ENCODE measurements around the gene PLCG1. TPM values are rescaled to one million over a fixed set of nuclear protein-coding genes. Genes with fewer than 3 reads are reported as not detected.

PLCG1 gene
- total RNA-seq, 1 experiment from 2014 or later: 45.6 TPM

DNA sequence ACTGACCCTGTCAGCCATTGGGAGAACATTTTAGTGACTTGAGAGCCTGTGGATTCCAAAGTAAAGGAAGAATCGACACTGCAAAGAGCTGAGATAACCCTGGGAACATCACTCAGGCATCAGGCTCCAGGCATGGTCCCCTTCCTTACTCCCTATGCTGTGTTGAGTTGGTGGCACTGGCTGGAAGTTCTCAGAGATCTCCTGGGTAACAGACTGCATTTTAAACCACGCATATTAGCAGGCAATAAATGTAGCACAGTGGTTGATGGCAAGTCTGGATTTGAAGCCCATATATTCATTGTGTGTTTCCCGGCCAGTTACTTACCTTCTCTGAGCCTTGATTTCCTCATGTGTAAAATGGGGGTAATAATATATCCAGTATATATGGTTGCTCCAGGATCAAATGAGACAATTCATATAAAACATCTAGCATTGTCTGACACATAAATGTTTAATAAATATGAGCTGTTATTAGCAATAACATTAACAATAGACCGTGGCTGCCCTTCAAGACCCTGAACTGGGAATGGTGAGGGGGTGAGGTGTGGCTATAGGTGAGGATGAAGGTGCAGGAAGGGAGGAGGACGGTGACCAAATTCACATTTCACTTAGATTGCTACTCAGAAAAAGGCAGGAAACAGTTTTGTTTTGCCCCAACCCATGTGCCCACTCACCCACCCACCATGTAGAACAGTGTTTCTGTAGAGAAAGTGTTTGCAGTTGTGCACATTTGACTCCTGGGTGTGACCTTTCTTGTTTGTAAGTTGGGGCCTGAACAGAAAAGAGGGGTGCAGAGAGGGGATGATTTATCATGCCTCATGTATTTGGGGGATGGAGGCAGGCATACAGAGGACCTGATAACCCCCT, 2.1 kb downstream of the PLCG1 start:
- H3K79me2 ChIP-seq (ENCODE audit: insufficient read depth, low read length): peaks cover 57% of the 10 kb centered on the region
- TF ChIP-seq EZH2 (IDR thresholded peaks at IDR 0.05) (no peak), FOSL1 (IDR thresholded peaks at IDR 0.05; ENCODE audit: low read depth) (no peak)
- H3K27me3 ChIP-seq (ENCODE audit: insufficient read depth, low read length): no peaks in the 10 kb centered on the region
- H3K4me3 ChIP-seq (replicated peaks in 1 of 2; ENCODE audit: low read depth in 1 of 2, low read length in 2 of 2): no peak overlapping the region
- intact Hi-C loops (cut with micrococcal nuclease): no loop called here
- H3K9me2 ChIP-seq (ENCODE audit: insufficient read depth): no peaks in the 10 kb centered on the region
- ATAC-seq (no peak), DNase-seq (ENCODE audit: low read depth, low spot score) (no peak)
- no peaks in the 10 kb centered on the region for H4K20me1 ChIP-seq (ENCODE audit: insufficient read depth)
- H2AFZ ChIP-seq (ENCODE audit: low read depth, low read length, poor library complexity, severe bottlenecking): no peak overlapping the region
- BruUV-seq (replicated peaks): no TSS peak
- POLR2A ChIA-PET: no interaction called here
- H3K4me2 ChIP-seq (ENCODE audit: low read length): peak overlapping the region; percentile 97; the same call in 1 of the 2 replicates
- no peak overlapping the region for H3K27ac ChIP-seq (ENCODE audit: low read depth, low read length)
- RAD21 ChIA-PET (ENCODE audit: low non-redundant PET in 1 of 2, low total read pairs in 2 of 2, uncharacterized antibody in 2 of 2, unreplicated experiment in 2 of 2): no interaction called here
- peaks cover 0 to 5% of the 10 kb centered on the region in 2 experiments; a peak in 1 of 4 replicates for H3K36me3 ChIP-seq (ENCODE audit: control insufficient read depth in 1 of 2, insufficient read depth in 2 of 2, low read length in 2 of 2)
- CTCF ChIA-PET: no interaction called here
- H3K4me1 ChIP-seq (ENCODE audit: control insufficient read depth in 1 of 2, insufficient read depth in 2 of 2, low read length in 2 of 2): peaks cover 9 to 20% of the 10 kb centered on the region in 2 experiments; a peak in 3 of 4 replicates
- H3K9me3 ChIP-seq (ENCODE audit: control insufficient read depth in 1 of 2, insufficient read depth in 1 of 2, low read depth in 1 of 2, low read length in 2 of 2): no peaks in the 10 kb centered on the region
- no peak overlapping the region for H3K9ac ChIP-seq (ENCODE audit: low read length)

DNA sequence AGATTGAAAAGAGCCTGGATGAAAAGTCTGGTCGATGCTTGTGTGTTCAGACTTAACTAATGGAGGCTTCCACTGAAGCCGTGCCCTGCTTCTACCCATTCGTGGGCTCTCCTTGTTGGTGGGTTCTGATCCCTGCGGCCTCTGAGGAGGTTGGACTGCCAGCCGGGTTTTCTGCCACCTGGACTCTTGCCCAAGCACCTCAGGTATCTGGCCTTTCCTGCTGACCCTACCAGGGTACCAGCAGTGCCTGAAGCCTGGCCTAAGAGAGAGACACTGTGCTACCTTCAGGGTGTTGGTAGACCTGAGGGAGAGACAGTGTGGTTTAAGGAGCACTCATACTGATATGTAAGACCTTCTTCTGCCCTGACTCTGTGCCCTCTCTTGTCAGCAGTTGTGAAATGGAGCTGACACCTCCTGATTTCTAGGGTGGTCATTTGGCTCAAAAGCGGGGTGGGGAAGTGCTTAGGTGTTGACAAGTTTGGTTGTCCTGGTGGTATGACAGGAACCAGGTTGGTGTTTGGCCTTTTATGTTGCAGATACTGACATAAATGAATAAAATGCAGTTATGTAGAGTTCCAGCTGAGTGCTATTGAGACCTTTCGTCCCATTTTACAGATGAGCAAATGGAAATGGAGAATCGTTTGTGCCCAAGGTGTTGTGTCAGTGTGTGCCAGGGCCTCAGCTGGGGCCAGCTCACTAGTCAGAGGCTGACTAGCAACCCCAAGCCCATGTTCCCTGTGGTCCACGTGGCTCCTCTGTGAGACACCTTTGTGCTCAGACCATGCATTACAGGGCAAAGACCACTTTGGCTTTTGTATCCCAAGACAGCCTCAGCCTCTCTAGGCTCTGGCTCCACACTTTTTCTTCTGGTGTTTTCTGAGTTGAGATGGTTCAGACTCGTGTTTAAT, 3.1 kb downstream of the PLCG1 start:
- no peaks in the 10 kb centered on the region for H4K20me1 ChIP-seq (ENCODE audit: insufficient read depth)
- intact Hi-C loops (cut with micrococcal nuclease): no loop called here
- H3K9me3 ChIP-seq (ENCODE audit: control insufficient read depth in 1 of 2, insufficient read depth in 1 of 2, low read depth in 1 of 2, low read length in 2 of 2): no peaks in the 10 kb centered on the region
- no peak overlapping the region for H3K9ac ChIP-seq (ENCODE audit: low read length)
- no peaks in the 10 kb centered on the region for H3K9me2 ChIP-seq (ENCODE audit: insufficient read depth)
- H3K79me2 ChIP-seq (ENCODE audit: insufficient read depth, low read length): peaks cover 67% of the 10 kb centered on the region
- ATAC-seq (no peak), DNase-seq (ENCODE audit: low read depth, low spot score) (no peak)
- CTCF ChIA-PET: no interaction called here
- no peaks in the 10 kb centered on the region for H3K27me3 ChIP-seq (ENCODE audit: insufficient read depth, low read length)
- H3K4me2 ChIP-seq (ENCODE audit: low read length): no peak overlapping the region
- no peak overlapping the region for H3K4me3 ChIP-seq (replicated peaks in 1 of 2; ENCODE audit: low read depth in 1 of 2, low read length in 2 of 2)
- TF ChIP-seq SIN3A (IDR thresholded peaks at IDR 0.05; ENCODE audit: low read depth): no peak
- TF ChIP-seq, protein P1, sequence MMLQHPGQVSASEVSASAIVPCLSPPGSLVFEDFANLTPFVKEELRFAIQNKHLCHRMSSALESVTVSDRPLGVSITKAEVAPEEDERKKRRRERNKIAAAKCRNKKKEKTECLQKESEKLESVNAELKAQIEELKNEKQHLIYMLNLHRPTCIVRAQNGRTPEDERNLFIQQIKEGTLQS (IDR thresholded peaks at IDR 0.05): no peak
- no peak for TF ChIP-seq POLR2A (IDR thresholded peaks at IDR 0.05; ENCODE audit: borderline replicate concordance, extremely low read depth, insufficient read depth, insufficient read length)
- TF ChIP-seq EZH2phosphoT487 (IDR thresholded peaks at IDR 0.05; ENCODE audit: borderline replicate concordance): no peak
- no peak for TF ChIP-seq SP1 (IDR thresholded peaks at IDR 0.05; ENCODE audit: low read depth)
- TF ChIP-seq EZH2 (IDR thresholded peaks at IDR 0.05): no peak
- no peak for TF ChIP-seq CBX3 (IDR thresholded peaks at IDR 0.05; ENCODE audit: low read depth)
- BruUV-seq (replicated peaks): no TSS peak
- peaks cover 0 to 5% of the 10 kb centered on the region in 2 experiments; a peak in 1 of 4 replicates for H3K36me3 ChIP-seq (ENCODE audit: control insufficient read depth in 1 of 2, insufficient read depth in 2 of 2, low read length in 2 of 2)
- H2AFZ ChIP-seq (ENCODE audit: low read depth, low read length, poor library complexity, severe bottlenecking): no peak overlapping the region
- POLR2A ChIA-PET: no interaction called here
- peaks cover 9 to 20% of the 10 kb centered on the region in 2 experiments; a peak in 3 of 4 replicates for H3K4me1 ChIP-seq (ENCODE audit: control insufficient read depth in 1 of 2, insufficient read depth in 2 of 2, low read length in 2 of 2)
- RAD21 ChIA-PET (ENCODE audit: low non-redundant PET in 1 of 2, low total read pairs in 2 of 2, uncharacterized antibody in 2 of 2, unreplicated experiment in 2 of 2): no interaction called here
- no peak overlapping the region for H3K27ac ChIP-seq (ENCODE audit: low read depth, low read length)
